SHP77 (cell line): ENCODE measurements around the gene RTN1.

ENCODE experiments used
- DNase-seq, 2 experiments: peaks; one replicate each; lab custom pipeline; 2025; lab: John Stamatoyannopoulos, UW

The RTN1 gene

DNA sequence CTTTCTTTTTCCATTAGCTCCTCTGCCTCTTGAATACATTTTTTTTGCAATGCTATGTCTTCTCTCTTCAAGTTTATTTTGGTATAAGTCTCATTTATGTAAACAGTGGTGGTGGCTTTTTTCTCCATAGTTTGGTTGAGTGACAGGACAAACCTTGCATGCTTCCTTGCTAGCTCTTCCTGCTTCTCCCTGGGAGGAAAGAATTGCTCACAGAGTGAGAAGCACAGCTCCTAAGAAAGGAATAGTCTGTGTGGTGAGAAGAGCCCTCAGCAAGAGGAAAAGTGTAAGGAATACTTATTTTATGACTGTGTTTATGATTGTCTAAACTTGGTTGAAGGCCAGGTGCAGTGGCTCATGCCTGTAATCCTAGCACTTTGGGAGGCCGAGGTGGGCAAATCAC, 305.5 kb downstream of the RTN1 start:
- DNase-seq = no peak

DNA sequence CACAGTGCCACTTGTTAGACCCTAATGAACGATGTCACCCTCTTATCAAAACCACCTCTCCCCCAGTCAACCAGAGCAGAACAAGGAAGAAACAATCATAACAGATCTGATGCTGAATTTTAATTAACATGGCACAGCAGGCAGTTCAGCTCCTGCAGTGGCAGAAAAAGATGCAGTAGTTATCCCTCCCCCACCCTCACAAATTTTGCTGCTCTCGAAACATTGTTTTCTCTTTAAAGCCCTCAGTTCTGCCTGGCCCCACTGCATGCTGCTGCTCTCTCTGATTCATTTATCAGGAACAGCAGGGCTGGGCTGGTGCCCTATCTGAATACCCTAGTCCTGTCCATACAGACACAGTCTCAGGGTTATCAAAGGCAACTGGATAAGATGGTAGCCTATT, 306.2 kb downstream of the RTN1 start:
- no peak for DNase-seq

DNA sequence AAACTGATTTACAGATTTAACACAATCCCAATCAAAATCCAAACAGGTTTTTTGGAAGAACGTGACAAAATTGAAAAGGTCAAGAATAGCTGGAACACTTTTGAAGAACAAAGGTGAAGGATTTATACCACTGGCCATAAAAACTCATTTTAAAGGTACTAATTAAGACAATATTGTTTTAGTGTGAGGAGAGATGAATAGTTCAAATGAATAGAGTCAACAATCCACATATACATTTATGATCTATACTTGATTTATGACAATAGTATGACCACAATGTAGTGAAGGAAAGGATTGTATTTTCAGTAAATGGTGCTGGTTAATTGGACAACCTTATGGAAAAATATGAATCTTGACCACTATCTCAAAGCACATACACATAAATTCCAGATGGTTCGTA, 323.3 kb downstream of the RTN1 start:
- DNase-seq = no peak
